ENCODE results near the gene DAAM2.

The DAAM2 gene

GRCh38 chr6:39882531-39882899, 90.3 kb downstream of the DAAM2 start:
- H3K4me1 ChIP-seq: peaks cover 0 to 95% (median 74%) of the 10 kb centered on the region in 4 donors
- H3K36me3 ChIP-seq: peaks cover 13 to 17% (median 15%) of the 10 kb centered on the region in 3 donors
- intact Hi-C loops (cut with DNase I; ENCODE audit: low total_unique reads): no loop called here
- H3K27me3 ChIP-seq: no peaks in the 10 kb centered on the region
- DNase-seq: peak in 1 of 2 donors; percentile 86
- H3K4me3 ChIP-seq: peak overlapping the region in 1 of 2 donors; percentile 13
- H3K27ac ChIP-seq: peak overlapping the region; percentile 79 to 84
- H3K9me3 ChIP-seq: no peaks in the 10 kb centered on the region
- TF ChIP-seq CTCF (IDR thresholded peaks at IDR 0.05): no peak

DNA sequence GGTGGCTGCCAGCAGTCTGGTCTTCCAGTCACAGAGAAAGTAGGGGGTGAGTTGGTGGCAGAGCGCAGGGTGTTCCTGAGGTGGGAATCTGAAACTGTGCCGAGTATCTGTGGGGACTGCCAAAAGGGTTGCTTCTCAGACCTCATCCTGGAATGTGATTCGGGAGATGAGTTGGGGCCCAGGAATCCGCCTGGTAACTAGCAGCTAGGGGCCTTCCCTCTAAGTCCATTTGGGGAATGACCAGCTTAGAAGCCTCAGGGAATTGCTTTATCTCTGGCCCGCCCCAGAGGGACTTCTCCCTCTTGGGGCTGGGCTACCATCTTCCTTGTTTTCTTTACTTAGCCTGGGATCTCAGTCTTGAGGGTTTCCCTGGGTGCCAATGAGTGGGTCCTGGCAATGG, 92.5 kb downstream of the DAAM2 start:
- Histone ChIP-seq H3K27me3 (no peaks in the 10 kb centered on the region), H3K4me3 (no peak overlapping the region), H3K4me1 (peaks cover 0 to 100% (median 78%) of the 10 kb centered on the region in 4 donors), H3K9me3 (no peaks in the 10 kb centered on the region), H3K36me3 (no peaks in the 10 kb centered on the region), H3K27ac (peak overlapping the region; percentile 79 to 84)
- intact Hi-C loops (cut with DNase I; ENCODE audit: low total_unique reads): loop anchor here (5.0 kb wide), 1 partner anchor 77 kb away; no protein-coding TSS in a partner anchor
- TF ChIP-seq CTCF (IDR thresholded peaks at IDR 0.05): no peak
- no peak for DNase-seq

GRCh38 chr6:39885691-39886090, 93.5 kb downstream of the DAAM2 start:
- Histone ChIP-seq H3K4me3 (no peak overlapping the region), H3K27ac (peak overlapping the region; percentile 79 to 84), H3K36me3 (no peaks in the 10 kb centered on the region), H3K9me3 (no peaks in the 10 kb centered on the region), H3K27me3 (no peaks in the 10 kb centered on the region), H3K4me1 (peaks cover 0 to 100% (median 72%) of the 10 kb centered on the region in 4 donors)
- DNase-seq: no peak
- intact Hi-C loops (cut with DNase I; ENCODE audit: low total_unique reads): loop anchor here (5.0 kb wide), 1 partner anchor 78 kb away; no protein-coding TSS in a partner anchor
- TF ChIP-seq CTCF (IDR thresholded peaks at IDR 0.05): no peak

GRCh38 chr6:39886871-39887270, 94.7 kb downstream of the DAAM2 start:
- DNase-seq: no peak
- Histone ChIP-seq H3K9me3 (no peaks in the 10 kb centered on the region), H3K4me1 (peaks cover 0 to 97% (median 60%) of the 10 kb centered on the region in 4 donors), H3K36me3 (peaks cover 0 to 3% (median 0%) of the 10 kb centered on the region in 3 donors), H3K27ac (peak overlapping the region; percentile 79 to 84), H3K4me3 (no peak overlapping the region), H3K27me3 (no peaks in the 10 kb centered on the region)
- intact Hi-C loops (cut with DNase I; ENCODE audit: low total_unique reads): loop anchor here (5.0 kb wide), 1 partner anchor 80 kb away; no protein-coding TSS in a partner anchor
- TF ChIP-seq CTCF (IDR thresholded peaks at IDR 0.05): no peak

GRCh38 chr6:39887692-39888450, 95.7 kb downstream of the DAAM2 start:
- Histone ChIP-seq H3K36me3 (peaks cover 0 to 3% (median 0%) of the 10 kb centered on the region in 3 donors), H3K27me3 (no peaks in the 10 kb centered on the region), H3K4me1 (peaks cover 0 to 95% (median 55%) of the 10 kb centered on the region in 4 donors), H3K9me3 (no peaks in the 10 kb centered on the region), H3K4me3 (peak overlapping the region in 1 of 2 donors; percentile 8), H3K27ac (peak overlapping the region; percentile 79 to 84)
- peak; percentile 84 to 96 for DNase-seq
- TF ChIP-seq CTCF (IDR thresholded peaks at IDR 0.05): no peak
- intact Hi-C loops (cut with DNase I; ENCODE audit: low total_unique reads): loop anchor here (5.0 kb wide), 1 partner anchor 81 kb away; no protein-coding TSS in a partner anchor

Data from tibial artery (tissue), 4 donors.